Measurements from ENCODE around the gene PLAC9. TPM values are rescaled to one million over a fixed set of nuclear protein-coding genes. Genes with fewer than 3 reads are reported as not detected.
A peak's percentile ranks its signal among the peaks of the same experiment; 100 is the strongest.

The PLAC9 gene
- total RNA-seq, 2 experiments from 2014 or later: not detected

DNA sequence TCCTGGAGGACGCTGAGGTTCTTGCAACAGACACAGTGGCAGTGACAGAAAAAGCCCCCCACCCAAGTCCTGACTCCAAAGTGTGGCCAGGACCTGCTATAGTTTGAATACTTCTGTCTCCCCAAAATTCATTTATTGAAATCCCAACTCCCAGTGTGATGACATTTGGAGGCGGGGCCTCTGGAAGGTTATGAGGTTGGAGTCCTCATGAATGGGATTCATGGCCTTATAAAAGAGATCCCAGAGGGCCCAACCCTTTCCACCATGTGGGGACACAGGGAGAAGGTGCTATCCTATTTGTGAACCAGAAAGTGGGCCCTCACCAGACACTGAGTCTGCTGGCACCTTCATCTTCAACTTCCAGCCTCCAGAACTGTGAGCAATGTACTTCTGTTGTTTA, 54.5 kb downstream of the PLAC9 start:
- DNase-seq (no peak), ATAC-seq (no peak)
- Mint-ChIP-seq H3K4me1 (peaks cover 84% of the 10 kb centered on the region), H3K27me3 (no peaks in the 10 kb centered on the region), H3K4me3 (peak overlapping the region; percentile 60), H3K9me3 (ENCODE audit: low read depth) (no peaks in the 10 kb centered on the region), H3K36me3 (ENCODE audit: low read depth) (peaks cover 23% of the 10 kb centered on the region), H3K27ac (peak overlapping the region; percentile 91)
- intact Hi-C loops (cut with DNase I, micrococcal nuclease): loop anchor here (1.0 to 5.0 kb wide), 4 partner anchors 16 to 1885 kb away; partner anchors contain the start of gene TMEM254 (in 1 of the 2)
- POLR2A ChIA-PET: interaction anchor here (1.0 to 1.8 kb wide), 4 partner anchors 11 to 285 kb away, joined by 3 to 22 read pairs (median 4); no protein-coding TSS in a partner anchor
- CTCF ChIA-PET: interaction anchor here (1.0 to 1.8 kb wide), 5 partner anchors 9 to 36 kb away, joined by 3 to 12 read pairs (median 4); no protein-coding TSS in a partner anchor

- Mint-ChIP-seq H3K9me3 (ENCODE audit: low read depth) (peaks cover under 1% of the 10 kb centered on the region), H3K27me3 (no peaks in the 10 kb centered on the region), H3K36me3 (ENCODE audit: low read depth) (peaks cover 27% of the 10 kb centered on the region), H3K27ac (peak overlapping the region; percentile 91), H3K4me1 (peaks cover 85% of the 10 kb centered on the region), H3K4me3 (peak overlapping the region; percentile 60)
- ATAC-seq: peak; percentile 80
- intact Hi-C loops (cut with DNase I, micrococcal nuclease): loop anchor here (1.0 to 5.0 kb wide), 5 partner anchors 9 to 1885 kb away; partner anchors contain the start of gene TMEM254 (in 1 of the 2)
- CTCF ChIA-PET: interaction anchor here (0.6 to 1.8 kb wide), 11 partner anchors 8 to 277 kb away, joined by 3 to 12 read pairs (median 4); partner anchors contain the start of gene ANXA11
- POLR2A ChIA-PET: interaction anchor here (0.7 to 1.8 kb wide), 10 partner anchors 10 to 285 kb away, joined by 3 to 22 read pairs (median 4); partner anchors contain the start of gene ANXA11
- peak; percentile 88 for DNase-seq
Measured at GRCh38 chr10:80187465-80188409, 55.2 kb downstream of the PLAC9 start.

DNA sequence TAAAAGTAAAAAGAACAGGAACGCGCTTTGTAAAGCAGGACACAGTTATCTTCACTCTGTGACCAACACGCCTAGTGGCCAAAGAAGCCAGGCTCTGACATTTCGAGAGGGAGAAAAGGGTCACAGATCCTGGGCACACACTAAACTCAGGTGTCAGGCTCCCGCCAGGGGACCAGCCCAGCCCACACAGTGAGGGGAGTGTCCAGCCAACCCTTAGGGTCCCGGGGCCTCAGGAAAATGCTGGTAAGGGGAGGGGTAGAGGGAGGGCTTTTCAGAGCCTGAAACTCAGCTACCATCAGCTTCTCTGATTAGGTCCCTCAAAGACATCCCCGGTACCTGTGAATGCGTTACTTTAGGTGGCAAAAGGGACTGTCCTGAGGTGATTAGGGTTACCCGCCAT, 56.2 kb downstream of the PLAC9 start:
- Mint-ChIP-seq H3K4me3 (no peak overlapping the region), H3K4me1 (peaks cover 82% of the 10 kb centered on the region), H3K9me3 (ENCODE audit: low read depth) (peaks cover 4% of the 10 kb centered on the region), H3K27ac (peak overlapping the region; percentile 91), H3K27me3 (no peaks in the 10 kb centered on the region), H3K36me3 (ENCODE audit: low read depth) (peaks cover 30% of the 10 kb centered on the region)
- ChIA-PET POLR2A (interaction anchor here (1.3 to 1.8 kb wide), 4 partner anchors 13 to 17 kb away, joined by 5 to 22 read pairs (median 6); partner anchors contain the start of gene ANXA11), CTCF (interaction anchor here (1.4 to 1.8 kb wide), 5 partner anchors 14 to 34 kb away, joined by 3 to 12 read pairs (median 4); partner anchors contain the start of gene ANXA11)
- intact Hi-C loops (cut with DNase I, micrococcal nuclease): loop anchor here (1.0 to 5.0 kb wide), 5 partner anchors 8 to 1886 kb away; partner anchors contain the start of gene TMEM254 (in 1 of the 2)
- ATAC-seq: no peak
- DNase-seq: no peak

GRCh38 chr10:80191589-80192270, 59.2 kb downstream of the PLAC9 start:
- intact Hi-C loops (cut with DNase I, micrococcal nuclease): no loop called here
- Mint-ChIP-seq H3K4me3 (no peak overlapping the region), H3K36me3 (ENCODE audit: low read depth) (peaks cover 45% of the 10 kb centered on the region), H3K27ac (peak overlapping the region; percentile 86), H3K27me3 (no peaks in the 10 kb centered on the region), H3K9me3 (ENCODE audit: low read depth) (peaks cover 4% of the 10 kb centered on the region), H3K4me1 (peaks cover 82% of the 10 kb centered on the region)
- ATAC-seq: no peak
- CTCF ChIA-PET: interaction anchor here (0.8 to 1.4 kb wide), 2 partner anchors 11 to 109 kb away, joined by 3 to 6 read pairs; no protein-coding TSS in a partner anchor
- POLR2A ChIA-PET: interaction anchor here (0.6 to 1.8 kb wide), 2 partner anchors 12 to 17 kb away, joined by 3 to 7 read pairs; no protein-coding TSS in a partner anchor
- peak; percentile 25 for DNase-seq

DNA sequence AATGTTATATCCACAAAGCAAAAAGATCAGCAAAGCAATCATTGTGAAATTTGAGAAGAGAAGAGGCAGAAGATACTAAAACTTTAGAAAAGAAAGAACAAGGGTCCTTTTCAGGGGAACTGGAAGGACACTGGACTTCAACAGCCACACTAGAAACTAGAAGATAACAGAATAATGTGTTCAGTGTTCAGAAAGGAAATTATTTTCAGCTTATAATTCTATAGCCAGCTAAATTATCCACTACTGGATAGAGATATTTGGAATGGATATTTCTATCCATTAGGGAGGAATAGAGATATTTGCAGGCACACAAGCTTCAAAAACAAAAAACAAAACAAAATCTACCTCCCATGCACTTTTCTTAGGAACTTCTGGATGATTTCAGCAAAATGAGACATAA, 60.0 kb downstream of the PLAC9 start:
- DNase-seq: no peak
- no peaks in the 10 kb centered on the region for H3K27me3 Mint-ChIP-seq
- CTCF ChIA-PET: interaction anchor here (1.1 to 1.4 kb wide), 2 partner anchors 8 to 10 kb away, joined by 3 to 6 read pairs; no protein-coding TSS in a partner anchor
- POLR2A ChIA-PET: interaction anchor here (0.7 kb wide), 1 partner anchor 11 kb away, joined by 3 read pairs; no protein-coding TSS in a partner anchor
- H3K9me3 Mint-ChIP-seq (ENCODE audit: low read depth): peaks cover 4% of the 10 kb centered on the region
- no peak for ATAC-seq
- H3K4me1 Mint-ChIP-seq: peaks cover 82% of the 10 kb centered on the region
- intact Hi-C loops (cut with DNase I, micrococcal nuclease): no loop called here
- peaks cover 40% of the 10 kb centered on the region for H3K36me3 Mint-ChIP-seq (ENCODE audit: low read depth)
- peak overlapping the region; percentile 86 for H3K27ac Mint-ChIP-seq
- no peak overlapping the region for H3K4me3 Mint-ChIP-seq

- no peak for ATAC-seq
- Mint-ChIP-seq H3K27me3 (no peaks in the 10 kb centered on the region), H3K36me3 (ENCODE audit: low read depth) (peaks cover 41% of the 10 kb centered on the region), H3K9me3 (ENCODE audit: low read depth) (peaks cover 4% of the 10 kb centered on the region), H3K27ac (peak overlapping the region; percentile 68), H3K4me1 (peaks cover 76% of the 10 kb centered on the region), H3K4me3 (no peak overlapping the region)
- CTCF ChIA-PET: interaction anchor here (0.6 to 2.0 kb wide), 5 partner anchors 9 to 51 kb away, joined by 3 to 9 read pairs (median 5); partner anchors contain the start of gene ANXA11
- intact Hi-C loops (cut with DNase I, micrococcal nuclease): no loop called here
- POLR2A ChIA-PET: interaction anchor here (1.0 to 1.1 kb wide), 2 partner anchors 9 to 11 kb away, joined by 3 to 6 read pairs; partner anchors contain the start of gene ANXA11
- DNase-seq: peak; percentile 15
Measured at GRCh38 chr10:80194373-80195045, 62.0 kb downstream of the PLAC9 start.

Other genes starting within 250 kb of the PLAC9 start
- not detected for gene SFTPD, start 183.6 kb upstream of the PLAC9 start, total RNA-seq
- 10 to 100 TPM; 11.3 to 15.2 TPM for gene TMEM254, start 54.1 kb upstream of the PLAC9 start, total RNA-seq
- 100 to 1,000 TPM; 256 to 348 TPM for gene ANXA11, start 72.8 kb downstream of the PLAC9 start, total RNA-seq
- gene MAT1A, start 156.9 kb downstream of the PLAC9 start, total RNA-seq: not detected
- not detected for gene DYDC1, start 224.0 kb downstream of the PLAC9 start, total RNA-seq
- gene DYDC2, start 224.1 kb downstream of the PLAC9 start, total RNA-seq: under 1 TPM; 0.37 to 0.79 TPM

Measured in activated CD4-positive, alpha-beta T cell treated with anti-CD3 and anti-CD28 coated beads for 36 hours (primary cell).